DND-41 (cell line): Measurements from ENCODE around the gene PRRC2B.

Experiments used
- EZH2 ChIP-seq: IDR thresholded peaks from 3 replicates; pipeline ENCODE4 v1.6.1; 2012; ENCODE audit warnings: borderline replicate concordance, low read depth, mild to moderate bottlenecking, moderate library complexity, low read length, inconsistent platforms; ENCODE audit not compliant: severe bottlenecking
- TF ChIP-seq, protein P1 (sequence below): IDR thresholded peaks from 2 replicates; pipeline ENCODE4 v1.5.1; 2012; ENCODE audit warnings: borderline replicate concordance, low read length, moderate library complexity, mild to moderate bottlenecking; ENCODE audit not compliant: poor library complexity, severe bottlenecking; ENCODE audit errors: extremely low read depth

DNA sequence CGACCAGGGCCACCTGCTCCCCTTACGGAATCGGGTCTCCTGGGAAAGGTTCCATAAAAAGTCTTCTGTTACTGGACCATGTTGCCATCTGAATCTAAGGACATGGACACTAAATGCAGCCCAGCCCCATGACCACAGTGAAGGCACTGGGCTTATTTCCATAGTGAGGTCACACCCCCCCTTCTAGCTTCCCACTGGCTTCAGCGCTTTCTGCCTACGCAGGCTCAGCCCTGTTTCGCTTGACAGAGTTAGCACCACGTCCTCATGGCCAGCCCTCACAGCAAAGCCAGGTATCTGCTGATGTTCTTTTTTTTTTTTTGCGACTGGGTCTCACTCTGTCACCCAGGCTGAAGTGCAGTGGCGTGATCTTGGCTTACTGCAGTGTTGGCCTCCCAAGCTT is 123.0 kb downstream of the PRRC2B start:
- TF ChIP-seq, protein P1, sequence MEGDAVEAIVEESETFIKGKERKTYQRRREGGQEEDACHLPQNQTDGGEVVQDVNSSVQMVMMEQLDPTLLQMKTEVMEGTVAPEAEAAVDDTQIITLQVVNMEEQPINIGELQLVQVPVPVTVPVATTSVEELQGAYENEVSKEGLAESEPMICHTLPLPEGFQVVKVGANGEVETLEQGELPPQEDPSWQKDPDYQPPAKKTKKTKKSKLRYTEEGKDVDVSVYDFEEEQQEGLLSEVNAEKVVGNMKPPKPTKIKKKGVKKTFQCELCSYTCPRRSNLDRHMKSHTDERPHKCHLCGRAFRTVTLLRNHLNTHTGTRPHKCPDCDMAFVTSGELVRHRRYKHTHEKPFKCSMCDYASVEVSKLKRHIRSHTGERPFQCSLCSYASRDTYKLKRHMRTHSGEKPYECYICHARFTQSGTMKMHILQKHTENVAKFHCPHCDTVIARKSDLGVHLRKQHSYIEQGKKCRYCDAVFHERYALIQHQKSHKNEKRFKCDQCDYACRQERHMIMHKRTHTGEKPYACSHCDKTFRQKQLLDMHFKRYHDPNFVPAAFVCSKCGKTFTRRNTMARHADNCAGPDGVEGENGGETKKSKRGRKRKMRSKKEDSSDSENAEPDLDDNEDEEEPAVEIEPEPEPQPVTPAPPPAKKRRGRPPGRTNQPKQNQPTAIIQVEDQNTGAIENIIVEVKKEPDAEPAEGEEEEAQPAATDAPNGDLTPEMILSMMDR: no peak
- TF ChIP-seq EZH2: no peak
